Measurements from ENCODE around the gene HPS5.

GRCh38 chr11:18320617-18321016 lies 1.3 kb downstream of the HPS5 start:
- TF ChIP-seq EZH2 (IDR thresholded peaks at IDR 0.05; ENCODE audit: borderline replicate concordance, low read length) (no peak), CTCF (conservative IDR thresholded peaks at IDR 0.05 in 1 of 2, IDR thresholded peaks at IDR 0.05 in 1 of 2; ENCODE audit: extremely low read depth in 1 of 2, insufficient read depth in 1 of 2, low read depth in 1 of 2, low read length in 2 of 2) (no peak)
